ENCODE measurements around the gene MDFIC.

The MDFIC gene

GRCh38 chr7:115040057-115040456 is 118.2 kb downstream of the MDFIC start:
- DNase-seq (ENCODE audit: low read depth) = no peak

- no peak for DNase-seq (ENCODE audit: low read depth)
Measured at GRCh38 chr7:115040495-115040894, 118.6 kb downstream of the MDFIC start.

- DNase-seq (ENCODE audit: low read depth) = no peak
Measured at GRCh38 chr7:115042596-115042995, 120.7 kb downstream of the MDFIC start.

- DNase-seq (ENCODE audit: low read depth) = no peak
Measured at GRCh38 chr7:115043605-115044004, 121.7 kb downstream of the MDFIC start.

- DNase-seq (ENCODE audit: low read depth) = no peak
Measured at GRCh38 chr7:115044224-115044623, 122.3 kb downstream of the MDFIC start.

- DNase-seq (ENCODE audit: low read depth) = no peak
Measured at GRCh38 chr7:115047958-115048720, 126.2 kb downstream of the MDFIC start.

- no peak for DNase-seq (ENCODE audit: low read depth)
Measured at GRCh38 chr7:115052706-115053105, 130.8 kb downstream of the MDFIC start.

- DNase-seq (ENCODE audit: low read depth) = no peak
Measured at GRCh38 chr7:115054478-115055065, 132.7 kb downstream of the MDFIC start.

- no peak for DNase-seq (ENCODE audit: low read depth)
Measured at GRCh38 chr7:115056019-115056418, 134.1 kb downstream of the MDFIC start.

GRCh38 chr7:115058726-115059125 is 136.8 kb downstream of the MDFIC start:
- DNase-seq (ENCODE audit: low read depth) = no peak

GRCh38 chr7:115059321-115059720 is 137.4 kb downstream of the MDFIC start:
- no peak for DNase-seq (ENCODE audit: low read depth)

- DNase-seq (ENCODE audit: low read depth) = no peak
Measured at GRCh38 chr7:115060095-115060870, 138.4 kb downstream of the MDFIC start.

- DNase-seq (ENCODE audit: low read depth) = no peak
Measured at GRCh38 chr7:115066050-115066449, 144.2 kb downstream of the MDFIC start.

- DNase-seq (ENCODE audit: low read depth) = no peak
Measured at GRCh38 chr7:115066634-115067033, 144.7 kb downstream of the MDFIC start.

GRCh38 chr7:115068220-115068619 is 146.3 kb downstream of the MDFIC start:
- DNase-seq (ENCODE audit: low read depth) = no peak
